Measurements from ENCODE around the gene USP37.

USP37 gene

DNA sequence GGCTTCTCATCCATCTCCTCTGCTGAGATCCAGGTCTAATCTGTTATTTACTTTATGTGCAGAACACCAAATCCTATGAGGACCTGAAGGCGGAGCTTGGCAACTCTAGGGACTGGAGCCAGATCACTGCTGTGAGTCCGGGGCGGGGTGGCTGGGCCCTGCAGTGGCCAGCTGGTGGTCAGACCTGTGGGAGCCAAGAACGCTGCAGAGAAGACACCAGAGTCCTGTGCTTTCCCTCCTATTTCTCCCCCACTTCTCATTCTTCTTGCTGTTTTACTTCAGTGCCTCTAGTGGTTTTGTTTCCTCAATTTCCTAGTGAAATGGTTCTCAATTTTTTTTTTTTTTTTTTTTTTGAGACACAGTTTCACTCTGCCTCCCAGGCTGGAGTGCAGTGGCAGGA lies 129.6 kb downstream of the USP37 start:
- H3K27ac ChIP-seq (ENCODE audit: low read depth, low read length, poor library complexity, severe bottlenecking): no peak overlapping the region
- no peaks in the 10 kb centered on the region for H3K36me3 ChIP-seq (ENCODE audit: insufficient read depth, low read length)
- H3K4me1 ChIP-seq (ENCODE audit: insufficient read depth, low read length, severe bottlenecking): no peaks in the 10 kb centered on the region
- no peak overlapping the region for H3K4me3 ChIP-seq (ENCODE audit: low read depth, low read length, poor library complexity, severe bottlenecking)
- H3K9ac ChIP-seq (ENCODE audit: low read length): no peak overlapping the region
- TF ChIP-seq, protein P1, sequence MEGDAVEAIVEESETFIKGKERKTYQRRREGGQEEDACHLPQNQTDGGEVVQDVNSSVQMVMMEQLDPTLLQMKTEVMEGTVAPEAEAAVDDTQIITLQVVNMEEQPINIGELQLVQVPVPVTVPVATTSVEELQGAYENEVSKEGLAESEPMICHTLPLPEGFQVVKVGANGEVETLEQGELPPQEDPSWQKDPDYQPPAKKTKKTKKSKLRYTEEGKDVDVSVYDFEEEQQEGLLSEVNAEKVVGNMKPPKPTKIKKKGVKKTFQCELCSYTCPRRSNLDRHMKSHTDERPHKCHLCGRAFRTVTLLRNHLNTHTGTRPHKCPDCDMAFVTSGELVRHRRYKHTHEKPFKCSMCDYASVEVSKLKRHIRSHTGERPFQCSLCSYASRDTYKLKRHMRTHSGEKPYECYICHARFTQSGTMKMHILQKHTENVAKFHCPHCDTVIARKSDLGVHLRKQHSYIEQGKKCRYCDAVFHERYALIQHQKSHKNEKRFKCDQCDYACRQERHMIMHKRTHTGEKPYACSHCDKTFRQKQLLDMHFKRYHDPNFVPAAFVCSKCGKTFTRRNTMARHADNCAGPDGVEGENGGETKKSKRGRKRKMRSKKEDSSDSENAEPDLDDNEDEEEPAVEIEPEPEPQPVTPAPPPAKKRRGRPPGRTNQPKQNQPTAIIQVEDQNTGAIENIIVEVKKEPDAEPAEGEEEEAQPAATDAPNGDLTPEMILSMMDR (IDR thresholded peaks at IDR 0.05; ENCODE audit: low read length): no peak
- no peak for TF ChIP-seq EZH2 (IDR thresholded peaks at IDR 0.05; ENCODE audit: borderline replicate concordance, low read length)
- H3K79me2 ChIP-seq (ENCODE audit: insufficient read depth, low read length): no peaks in the 10 kb centered on the region
- no peaks in the 10 kb centered on the region for H3K9me2 ChIP-seq (ENCODE audit: low read depth, low read length)
- no peaks in the 10 kb centered on the region for H3F3A ChIP-seq (ENCODE audit: insufficient read depth, low read length)
- no peaks in the 10 kb centered on the region for H3K27me3 ChIP-seq (ENCODE audit: insufficient read depth, low read length)
- no peaks in the 10 kb centered on the region for H3K9me3 ChIP-seq (ENCODE audit: low read length)
- H3K4me2 ChIP-seq (ENCODE audit: low read length): no peak overlapping the region
- H2AFZ ChIP-seq (ENCODE audit: low read length): no peak overlapping the region
- H4K20me1 ChIP-seq (ENCODE audit: insufficient read depth, low read length): no peaks in the 10 kb centered on the region

DNA sequence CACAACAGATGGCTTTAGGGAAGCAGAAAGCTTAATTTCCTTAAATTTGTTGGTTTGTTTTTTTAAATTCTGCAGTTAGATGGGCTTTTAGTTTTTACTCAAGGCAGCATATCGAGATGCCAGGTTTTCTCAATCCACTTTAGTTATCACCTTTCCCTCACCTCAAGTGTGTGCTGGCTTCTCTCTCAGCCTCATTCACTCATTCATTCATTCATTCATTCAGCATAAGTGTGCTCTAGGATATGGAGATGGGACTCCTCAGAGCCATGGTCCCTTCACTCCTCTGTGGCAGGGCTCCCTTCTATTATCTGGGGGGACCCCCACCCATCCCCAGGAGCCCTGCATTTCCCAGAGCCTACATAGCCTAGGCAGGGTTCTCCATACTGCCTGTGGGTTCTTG lies 130.2 kb downstream of the USP37 start:
- Histone ChIP-seq H4K20me1 (ENCODE audit: insufficient read depth, low read length) (no peaks in the 10 kb centered on the region), H3K4me3 (ENCODE audit: low read depth, low read length, poor library complexity, severe bottlenecking) (no peak overlapping the region), H3K4me1 (ENCODE audit: insufficient read depth, low read length, severe bottlenecking) (no peaks in the 10 kb centered on the region), H3K4me2 (ENCODE audit: low read length) (no peak overlapping the region), H3K9me2 (ENCODE audit: low read depth, low read length) (no peaks in the 10 kb centered on the region), H3K9ac (ENCODE audit: low read length) (no peak overlapping the region), H3K27me3 (ENCODE audit: insufficient read depth, low read length) (no peaks in the 10 kb centered on the region), H3K36me3 (ENCODE audit: insufficient read depth, low read length) (no peaks in the 10 kb centered on the region), H3F3A (ENCODE audit: insufficient read depth, low read length) (no peaks in the 10 kb centered on the region), H2AFZ (ENCODE audit: low read length) (no peak overlapping the region), H3K9me3 (ENCODE audit: low read length) (no peaks in the 10 kb centered on the region), H3K27ac (ENCODE audit: low read depth, low read length, poor library complexity, severe bottlenecking) (no peak overlapping the region), H3K79me2 (ENCODE audit: insufficient read depth, low read length) (no peaks in the 10 kb centered on the region)
- no peak for TF ChIP-seq EZH2 (IDR thresholded peaks at IDR 0.05; ENCODE audit: borderline replicate concordance, low read length)
- TF ChIP-seq, protein P1 (IDR thresholded peaks at IDR 0.05; ENCODE audit: low read length): no peak

DNA sequence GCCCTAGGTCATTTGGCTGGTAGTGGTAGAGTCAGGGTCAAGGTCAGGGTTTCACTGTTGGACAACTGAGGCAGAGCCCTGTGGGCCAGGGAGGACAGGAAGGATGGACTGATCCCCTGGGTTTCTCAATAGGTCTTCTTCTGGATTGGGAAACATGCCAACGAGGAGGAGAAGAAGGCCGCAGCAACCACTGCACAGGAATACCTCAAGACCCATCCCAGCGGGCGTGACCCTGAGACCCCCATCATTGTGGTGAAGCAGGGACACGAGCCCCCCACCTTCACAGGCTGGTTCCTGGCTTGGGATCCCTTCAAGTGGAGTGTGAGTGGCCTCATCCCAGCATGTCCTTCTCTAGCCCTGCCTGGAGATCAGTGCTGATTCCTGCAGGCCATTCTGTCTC lies 131.2 kb downstream of the USP37 start:
- H3K27ac ChIP-seq (ENCODE audit: low read depth, low read length, poor library complexity, severe bottlenecking): no peak overlapping the region
- no peak overlapping the region for H3K4me3 ChIP-seq (ENCODE audit: low read depth, low read length, poor library complexity, severe bottlenecking)
- no peaks in the 10 kb centered on the region for H3K4me1 ChIP-seq (ENCODE audit: insufficient read depth, low read length, severe bottlenecking)
- TF ChIP-seq, protein P1 (IDR thresholded peaks at IDR 0.05; ENCODE audit: low read length): no peak
- TF ChIP-seq EZH2 (IDR thresholded peaks at IDR 0.05; ENCODE audit: borderline replicate concordance, low read length): no peak
- H4K20me1 ChIP-seq (ENCODE audit: insufficient read depth, low read length): no peaks in the 10 kb centered on the region
- no peak overlapping the region for H3K9ac ChIP-seq (ENCODE audit: low read length)
- no peaks in the 10 kb centered on the region for H3K9me3 ChIP-seq (ENCODE audit: low read length)
- no peak overlapping the region for H3K4me2 ChIP-seq (ENCODE audit: low read length)
- no peak overlapping the region for H2AFZ ChIP-seq (ENCODE audit: low read length)
- H3K79me2 ChIP-seq (ENCODE audit: insufficient read depth, low read length): no peaks in the 10 kb centered on the region
- H3K9me2 ChIP-seq (ENCODE audit: low read depth, low read length): no peaks in the 10 kb centered on the region
- H3K27me3 ChIP-seq (ENCODE audit: insufficient read depth, low read length): no peaks in the 10 kb centered on the region
- H3F3A ChIP-seq (ENCODE audit: insufficient read depth, low read length): no peaks in the 10 kb centered on the region
- H3K36me3 ChIP-seq (ENCODE audit: insufficient read depth, low read length): no peaks in the 10 kb centered on the region

Measured in OCI-LY1 (cell line).